ENCODE results near the gene TANK. TPM values are rescaled to one million over a fixed set of nuclear protein-coding genes. Genes with fewer than 3 reads are reported as not detected.

Gene TANK
- total RNA-seq, 2 donors from 2014 or later, result 28.5 to 40.2 TPM

DNA sequence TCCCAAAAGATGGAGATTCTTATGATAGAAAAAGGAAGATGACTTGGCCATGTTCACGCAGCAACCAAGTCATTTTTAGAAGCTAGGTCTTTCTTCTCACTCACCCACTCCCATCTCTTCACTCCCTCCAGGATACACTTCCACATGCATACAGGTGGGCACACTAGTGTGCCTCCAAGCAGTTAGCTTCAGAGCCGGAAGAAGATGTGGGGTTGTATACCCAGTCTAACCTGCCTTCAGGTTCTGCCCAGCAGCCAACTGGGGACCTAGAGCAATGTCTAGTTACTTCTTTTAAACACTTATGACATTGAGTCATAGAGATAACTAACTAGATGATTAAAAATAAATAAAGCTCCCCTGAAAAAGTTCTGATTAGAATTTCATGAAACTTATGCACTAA is 21.8 kb upstream of the TANK start:
- no peak for ATAC-seq
- H3K4me3 ChIP-seq, result no peak overlapping the region

DNA sequence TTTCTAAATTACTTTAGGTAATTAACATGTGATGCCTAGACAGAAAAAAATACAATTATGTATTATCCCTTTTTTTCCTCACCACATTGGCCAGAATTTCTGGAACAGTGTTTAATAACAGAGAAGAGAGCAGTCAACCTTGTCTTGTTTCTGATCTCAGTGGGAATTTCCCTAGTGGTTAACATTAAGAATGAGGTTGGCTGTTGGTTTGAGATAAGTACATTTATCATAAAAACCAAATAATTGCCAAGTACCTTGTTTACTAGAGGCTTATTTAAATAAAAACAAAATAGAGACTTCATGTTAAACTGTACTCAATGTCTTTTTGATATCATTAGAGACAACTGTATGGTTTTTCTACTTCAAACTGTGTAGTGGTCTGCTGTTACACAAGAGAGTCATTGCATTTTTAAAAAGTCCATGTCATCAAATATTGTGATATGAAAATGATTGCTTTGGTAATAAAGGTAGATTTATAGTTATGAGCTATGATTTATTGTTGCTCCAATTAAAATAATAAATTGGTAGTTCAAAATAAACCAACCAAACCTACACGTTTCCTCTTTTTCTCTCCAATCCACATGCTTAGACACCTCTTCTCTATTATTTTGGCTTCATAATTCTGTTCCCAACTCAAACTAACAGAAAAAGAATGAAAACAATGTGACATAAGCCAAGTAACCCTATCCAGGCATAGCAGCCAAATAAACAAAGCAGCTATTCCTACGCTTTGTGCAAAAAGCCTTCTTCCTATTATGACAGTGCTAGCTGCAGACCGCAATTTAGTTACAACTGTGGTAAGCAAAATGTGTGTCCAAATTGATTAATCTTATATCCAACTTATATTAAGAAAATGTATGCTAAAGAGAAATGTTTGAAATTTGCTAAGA is 20.9 kb upstream of the TANK start:
- Histone ChIP-seq H3K9me3 (no peaks in the 10 kb centered on the region), H3K27me3 (no peaks in the 10 kb centered on the region), H3K27ac (no peak overlapping the region), H3K36me3 (replicated peaks in 1 of 2; ENCODE audit: insufficient read depth in 1 of 2, low read depth in 2 of 2) (no peaks in the 10 kb centered on the region), H3K4me3 (no peak overlapping the region), H3K4me1 (peaks cover 21% of the 10 kb centered on the region)
- WGBS, 2 donors, result 71 to 77% methylated on average over 3 of the region's 3 CpGs
- no peak for TF ChIP-seq POLR2A (IDR thresholded peaks at IDR 0.05)
- TF ChIP-seq, protein P1, sequence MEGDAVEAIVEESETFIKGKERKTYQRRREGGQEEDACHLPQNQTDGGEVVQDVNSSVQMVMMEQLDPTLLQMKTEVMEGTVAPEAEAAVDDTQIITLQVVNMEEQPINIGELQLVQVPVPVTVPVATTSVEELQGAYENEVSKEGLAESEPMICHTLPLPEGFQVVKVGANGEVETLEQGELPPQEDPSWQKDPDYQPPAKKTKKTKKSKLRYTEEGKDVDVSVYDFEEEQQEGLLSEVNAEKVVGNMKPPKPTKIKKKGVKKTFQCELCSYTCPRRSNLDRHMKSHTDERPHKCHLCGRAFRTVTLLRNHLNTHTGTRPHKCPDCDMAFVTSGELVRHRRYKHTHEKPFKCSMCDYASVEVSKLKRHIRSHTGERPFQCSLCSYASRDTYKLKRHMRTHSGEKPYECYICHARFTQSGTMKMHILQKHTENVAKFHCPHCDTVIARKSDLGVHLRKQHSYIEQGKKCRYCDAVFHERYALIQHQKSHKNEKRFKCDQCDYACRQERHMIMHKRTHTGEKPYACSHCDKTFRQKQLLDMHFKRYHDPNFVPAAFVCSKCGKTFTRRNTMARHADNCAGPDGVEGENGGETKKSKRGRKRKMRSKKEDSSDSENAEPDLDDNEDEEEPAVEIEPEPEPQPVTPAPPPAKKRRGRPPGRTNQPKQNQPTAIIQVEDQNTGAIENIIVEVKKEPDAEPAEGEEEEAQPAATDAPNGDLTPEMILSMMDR (IDR thresholded peaks at IDR 0.05), result no peak
- intact Hi-C loops (cut with DNase I), result no loop called here
- ATAC-seq, result no peak
- no peak for DNase-seq

More for the DNA sequence above, 21.8 kb upstream of the TANK start:
- H3K4me1 ChIP-seq, result peaks cover 23% of the 10 kb centered on the region
- no peaks in the 10 kb centered on the region for H3K9me3 ChIP-seq
- H3K27ac ChIP-seq, result no peak overlapping the region
- no peaks in the 10 kb centered on the region for H3K36me3 ChIP-seq (replicated peaks in 1 of 2; ENCODE audit: insufficient read depth in 1 of 2, low read depth in 2 of 2)
- intact Hi-C loops (cut with DNase I), result no loop called here
- WGBS, 2 donors, result 74 to 79% methylated on average over 2 of the region's 2 CpGs
- TF ChIP-seq, protein P1 (IDR thresholded peaks at IDR 0.05), result no peak
- TF ChIP-seq POLR2A (IDR thresholded peaks at IDR 0.05), result no peak
- DNase-seq, result no peak
- no peaks in the 10 kb centered on the region for H3K27me3 ChIP-seq

DNA sequence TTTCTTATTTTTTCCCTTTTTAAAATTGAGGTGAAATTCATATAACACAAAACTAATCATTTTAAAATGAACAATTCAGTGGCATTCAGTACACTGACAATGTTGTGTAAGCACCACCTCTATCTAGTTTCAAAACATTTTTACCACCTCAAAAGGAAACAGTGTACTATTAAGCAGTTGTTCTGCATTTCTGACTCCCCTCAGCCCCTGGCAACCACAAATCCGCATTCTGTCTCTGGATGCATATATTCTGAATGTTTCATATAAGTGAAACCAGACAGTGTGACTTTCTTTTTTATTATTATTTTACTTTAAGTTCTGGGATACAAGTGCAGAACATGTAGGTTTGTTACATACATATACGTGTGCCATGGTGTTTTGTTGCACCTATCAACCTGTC is 19.2 kb upstream of the TANK start:
- WGBS, 2 donors, result 79 to 92% methylated on average over 2 of the region's 2 CpGs
- Histone ChIP-seq H3K27ac (no peak overlapping the region), H3K27me3 (no peaks in the 10 kb centered on the region), H3K36me3 (replicated peaks in 1 of 2; ENCODE audit: insufficient read depth in 1 of 2, low read depth in 2 of 2) (no peaks in the 10 kb centered on the region), H3K4me3 (no peak overlapping the region), H3K4me1 (peaks cover 7% of the 10 kb centered on the region), H3K9me3 (no peaks in the 10 kb centered on the region)
- TF ChIP-seq, protein P1 (IDR thresholded peaks at IDR 0.05), result no peak
- no peak for TF ChIP-seq POLR2A (IDR thresholded peaks at IDR 0.05)
- intact Hi-C loops (cut with DNase I), result no loop called here
- DNase-seq, result no peak
- ATAC-seq, result no peak

DNA sequence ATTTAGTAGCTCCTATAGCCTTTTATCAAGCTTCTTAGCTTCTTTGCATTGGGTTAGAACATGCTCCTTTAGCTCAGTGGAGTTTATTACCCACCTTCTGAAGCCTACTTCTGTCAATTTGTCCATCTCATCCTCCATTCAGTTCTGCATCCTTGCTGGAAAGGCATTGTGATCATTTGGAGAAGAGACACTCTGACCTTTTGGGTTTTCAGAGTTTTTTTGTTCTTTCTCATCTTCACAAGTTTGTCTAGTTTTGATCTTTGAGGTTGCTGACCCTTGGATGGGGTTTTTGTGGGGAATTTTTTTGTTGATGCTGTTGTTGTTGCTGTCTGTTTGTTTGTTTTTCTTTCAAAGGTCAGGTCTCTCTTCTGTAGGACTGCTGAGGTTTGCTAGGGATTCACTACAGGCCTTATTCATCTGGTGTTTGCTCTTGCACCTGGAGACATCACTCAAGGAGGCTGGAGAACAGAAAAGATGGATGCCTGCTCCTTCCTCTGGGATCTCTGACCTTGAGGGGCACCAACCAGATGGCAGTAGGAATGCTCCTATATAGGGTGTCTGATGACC is 13.9 kb upstream of the TANK start:
- DNase-seq (no peak), ATAC-seq (no peak)
- no peak for TF ChIP-seq POLR2A (IDR thresholded peaks at IDR 0.05)
- TF ChIP-seq, protein P1 (IDR thresholded peaks at IDR 0.05), result no peak
- intact Hi-C loops (cut with DNase I), result no loop called here
- Histone ChIP-seq H3K9me3 (peaks cover 0 to 4% (median 2%) of the 10 kb centered on the region in 3 donors), H3K27me3 (no peaks in the 10 kb centered on the region), H3K36me3 (replicated peaks in 1 of 2; ENCODE audit: insufficient read depth in 1 of 2, low read depth in 2 of 2) (no peaks in the 10 kb centered on the region), H3K4me1 (no peaks in the 10 kb centered on the region), H3K27ac (no peak overlapping the region), H3K4me3 (no peak overlapping the region)

All from body of pancreas (tissue), 4 donors.